ENCODE data around the gene NXPH3.

- TF ChIP-seq POLR2A (IDR thresholded peaks at IDR 0.05) (no peak), CTCF (IDR thresholded peaks at IDR 0.05) (no peak)
Observed at GRCh38 chr17:49543860-49544259, 31.8 kb upstream of the NXPH3 start.
